CD4-positive, alpha-beta memory T cell (primary cell): ENCODE results near the gene IFIT2. TPM values are rescaled to one million over a fixed set of nuclear protein-coding genes. Genes with fewer than 3 reads are reported as not detected.

Experiments
- CTCF ChIA-PET: fragments of 350-600 bp; sonication (Branson Sonifier 250); formaldehyde crosslinking; loops from one replicate; lab custom pipeline; 2021; ENCODE audit warnings: inconsistent platforms; ENCODE audit not compliant: partially characterized antibody; lab: Charles Lee
- POLR2A ChIA-PET: fragments of 350-600 bp; sonication (Branson Sonifier 250); formaldehyde crosslinking; loops from one replicate; lab custom pipeline; 2021; ENCODE audit not compliant: partially characterized antibody; lab: Charles Lee
- DNase-seq, 5 donors: peaks; one replicate each; pipeline versions ENCODE4 v3.0.0 to v3.0.0-alpha.2; 2020 to 2022; ENCODE audit warnings: mixed read lengths in 1 of 5
- H3K27ac ChIP-seq: one replicate; pipeline ENCODE4 v1.7.0; 2013; ENCODE audit warnings: low read depth, low read length
- H3K27me3 ChIP-seq: 2 replicates; pipeline ENCODE4 v1.7.0; 2013; ENCODE audit warnings: mild to moderate bottlenecking, low read length, moderate library complexity; ENCODE audit not compliant: insufficient read depth
- H3K36me3 ChIP-seq: 2 replicates; pipeline ENCODE4 v1.7.0; 2013; ENCODE audit warnings: mild to moderate bottlenecking, low read length, moderate library complexity; ENCODE audit not compliant: insufficient read depth
- H3K4me1 ChIP-seq: 2 replicates; pipeline ENCODE4 v1.7.0; 2013; ENCODE audit warnings: mild to moderate bottlenecking, low read length, moderate library complexity; ENCODE audit not compliant: insufficient read depth
- H3K4me3 ChIP-seq, 2 donors: one replicate each; pipeline ENCODE4 v1.7.0; 2013; ENCODE audit warnings: low read length in 2 of 2, mild to moderate bottlenecking in 1 of 2
- H3K9me3 ChIP-seq, 2 donors: one replicate each; pipeline ENCODE4 v1.7.0; 2013; ENCODE audit warnings: low read length in 2 of 2, control low read depth in 1 of 2; ENCODE audit not compliant: control insufficient read depth in 1 of 2
- H3K27ac Mint-ChIP-seq, 7 donors: one replicate each; pipeline ENCODE4 v1.8.0; 2020 to 2021; ENCODE audit warnings: mixed read lengths in 7 of 7, mild to moderate bottlenecking in 6 of 7, inconsistent platforms in 3 of 7, moderate library complexity in 3 of 7
- H3K27me3 Mint-ChIP-seq, 2 donors: one replicate each; pipeline ENCODE4 v1.8.0; 2020 to 2021; ENCODE audit warnings: mixed read lengths in 2 of 2
- H3K36me3 Mint-ChIP-seq, 2 donors: one replicate each; pipeline ENCODE4 v1.8.0; 2020 to 2021; ENCODE audit warnings: mixed read lengths in 2 of 2, inconsistent platforms in 1 of 2, mild to moderate bottlenecking in 1 of 2
- H3K4me1 Mint-ChIP-seq, 4 donors: one replicate each; pipeline ENCODE4 v1.8.0; 2020 to 2021; ENCODE audit warnings: mixed read lengths in 4 of 4, mild to moderate bottlenecking in 1 of 4
- H3K4me3 Mint-ChIP-seq, 8 donors: one replicate each; pipeline ENCODE4 v1.8.0; 2020 to 2021; ENCODE audit warnings: mixed read lengths in 8 of 8, mild to moderate bottlenecking in 7 of 8, moderate library complexity in 6 of 8, inconsistent platforms in 3 of 8
- H3K9me3 Mint-ChIP-seq, 8 donors: one replicate each; pipeline ENCODE4 v1.8.0; 2020 to 2021; ENCODE audit warnings: mixed read lengths in 8 of 8, mild to moderate bottlenecking in 5 of 8, inconsistent platforms in 3 of 8, moderate library complexity in 1 of 8
- intact Hi-C: fragments of 100-400 bp; cut with micrococcal nuclease; formaldehyde crosslinking; loops from one replicate; pipeline ENCODE4 v1.15.1; 2023
- polyA plus RNA-seq, 2 donors: library from polyadenylated mRNA; unstranded; fragments of 300-500 nt; fragmentation: Illumina TruSeq; gene quantifications; one replicate each; pipeline ENCODE4 v1.2.3, GENCODE V29; 2021
- total RNA-seq, 2 experiments: library from RNA; stranded (reverse); gene quantifications; one replicate each; pipeline ENCODE4 v1.2.3, GENCODE V29; 2021

IFIT2 gene
- total and polyA plus RNA-seq, 4 experiments from 2014 or later, result 3.5 to 10.7 (median 9.8) TPM

- H3K9me3 Mint-ChIP-seq, result peaks cover 0 to 6% (median 0%) of the 10 kb centered on the region in 8 donors
- H3K4me3 Mint-ChIP-seq, result no peak overlapping the region
- Histone ChIP-seq H3K27me3 (no peaks in the 10 kb centered on the region), H3K9me3 (no peaks in the 10 kb centered on the region), H3K4me1 (peaks cover 27% of the 10 kb centered on the region), H3K27ac (no peak overlapping the region), H3K36me3 (no peaks in the 10 kb centered on the region), H3K4me3 (no peak overlapping the region)
- H3K36me3 Mint-ChIP-seq, result peaks cover 54 to 56% of the 10 kb centered on the region in 2 donors
- no peak for DNase-seq
- H3K27ac Mint-ChIP-seq, result peak overlapping the region in 1 of 7 donors; percentile 19
- peaks cover 21 to 38% (median 26%) of the 10 kb centered on the region in 4 donors for H3K4me1 Mint-ChIP-seq
- intact Hi-C loops, result no loop called here
- POLR2A ChIA-PET, result interaction anchor here (0.6 to 0.8 kb wide), 2 partner anchors 10 to 22 kb away, joined by 3 read pairs; partner anchors contain the start of gene IFIT3
- no peaks in the 10 kb centered on the region for H3K27me3 Mint-ChIP-seq
- CTCF ChIA-PET, result interaction anchor here (5.5 kb wide), 1 partner anchor 63 kb away, joined by 24 read pairs; no protein-coding TSS in a partner anchor
These were observed 4.1 kb downstream of the IFIT2 start for GRCh38 chr10:89305766-89306433.

- Mint-ChIP-seq H3K36me3 (peaks cover 51 to 54% of the 10 kb centered on the region in 2 donors), H3K27me3 (no peaks in the 10 kb centered on the region), H3K27ac (peak overlapping the region in 1 of 7 donors; percentile 10), H3K4me1 (peaks cover 17 to 31% (median 22%) of the 10 kb centered on the region in 4 donors), H3K9me3 (peaks cover 0 to 6% (median 0%) of the 10 kb centered on the region in 8 donors), H3K4me3 (no peak overlapping the region)
- intact Hi-C loops, result no loop called here
- H3K27ac ChIP-seq, result no peak overlapping the region
- ChIA-PET POLR2A (no interaction called here), CTCF (no interaction called here)
- H3K36me3 ChIP-seq, result no peaks in the 10 kb centered on the region
- no peak for DNase-seq
- peaks cover 22% of the 10 kb centered on the region for H3K4me1 ChIP-seq
- no peak overlapping the region for H3K4me3 ChIP-seq
- H3K27me3 ChIP-seq, result no peaks in the 10 kb centered on the region
- H3K9me3 ChIP-seq, result no peaks in the 10 kb centered on the region
These were observed 4.8 kb downstream of the IFIT2 start for GRCh38 chr10:89306434-89307268.

GRCh38 chr10:89307269-89307577, 5.4 kb downstream of the IFIT2 start:
- Mint-ChIP-seq H3K27me3 (no peaks in the 10 kb centered on the region), H3K27ac (no peak overlapping the region), H3K9me3 (peaks cover 0 to 6% (median 0%) of the 10 kb centered on the region in 8 donors), H3K36me3 (peaks cover 48 to 54% of the 10 kb centered on the region in 2 donors), H3K4me1 (peaks cover 17 to 28% (median 21%) of the 10 kb centered on the region in 4 donors), H3K4me3 (no peak overlapping the region)
- DNase-seq, result no peak
- no peaks in the 10 kb centered on the region for H3K36me3 ChIP-seq
- H3K27ac ChIP-seq, result no peak overlapping the region
- intact Hi-C loops, result no loop called here
- CTCF ChIA-PET, result no interaction called here
- no peaks in the 10 kb centered on the region for H3K9me3 ChIP-seq
- no peaks in the 10 kb centered on the region for H3K27me3 ChIP-seq
- H3K4me1 ChIP-seq, result peaks cover 22% of the 10 kb centered on the region
- POLR2A ChIA-PET, result no interaction called here
- no peak overlapping the region for H3K4me3 ChIP-seq

DNA sequence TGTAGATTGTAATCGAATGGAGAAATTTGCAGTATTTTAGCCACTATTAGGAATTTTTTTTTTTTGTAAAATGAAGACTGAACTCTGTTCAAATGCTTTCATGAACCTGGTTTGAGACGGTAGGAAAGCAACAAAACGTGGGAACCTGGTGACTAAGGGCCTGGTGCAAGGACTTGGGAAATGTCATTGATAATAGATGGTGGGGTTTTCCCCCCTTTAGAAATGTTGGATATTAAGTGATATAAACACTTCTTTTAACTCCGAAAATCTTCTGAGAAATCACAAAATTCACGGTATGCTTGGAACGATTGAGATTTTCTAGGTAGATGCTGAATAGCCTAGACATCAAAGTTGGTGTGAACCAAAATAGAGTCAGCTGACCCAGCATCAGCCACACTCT, 6.4 kb downstream of the IFIT2 start:
- Histone ChIP-seq H3K4me1 (peaks cover 13% of the 10 kb centered on the region), H3K4me3 (no peak overlapping the region), H3K9me3 (no peaks in the 10 kb centered on the region), H3K36me3 (no peaks in the 10 kb centered on the region), H3K27ac (no peak overlapping the region), H3K27me3 (no peaks in the 10 kb centered on the region)
- H3K9me3 Mint-ChIP-seq, result peaks cover 0 to 6% (median 0%) of the 10 kb centered on the region in 8 donors
- peaks cover 45 to 52% of the 10 kb centered on the region in 2 donors for H3K36me3 Mint-ChIP-seq
- H3K27me3 Mint-ChIP-seq, result no peaks in the 10 kb centered on the region
- H3K4me1 Mint-ChIP-seq, result peaks cover 10 to 18% (median 14%) of the 10 kb centered on the region in 4 donors
- H3K4me3 Mint-ChIP-seq, result no peak overlapping the region
- CTCF ChIA-PET, result interaction anchor here (1.2 kb wide), 1 partner anchor 61 kb away, joined by 3 read pairs; no protein-coding TSS in a partner anchor
- intact Hi-C loops, result no loop called here
- POLR2A ChIA-PET, result no interaction called here
- H3K27ac Mint-ChIP-seq, result no peak overlapping the region
- DNase-seq, result no peak

- no peak overlapping the region for H3K27ac ChIP-seq
- DNase-seq, result no peak
- Mint-ChIP-seq H3K27me3 (no peaks in the 10 kb centered on the region), H3K4me1 (peaks cover 6 to 13% (median 9%) of the 10 kb centered on the region in 4 donors), H3K36me3 (peaks cover 45 to 50% of the 10 kb centered on the region in 2 donors), H3K9me3 (peaks cover 0 to 6% (median 0%) of the 10 kb centered on the region in 8 donors), H3K4me3 (no peak overlapping the region), H3K27ac (no peak overlapping the region)
- peaks cover 8% of the 10 kb centered on the region for H3K4me1 ChIP-seq
- H3K36me3 ChIP-seq, result no peaks in the 10 kb centered on the region
- no peak overlapping the region for H3K4me3 ChIP-seq
- H3K9me3 ChIP-seq, result no peaks in the 10 kb centered on the region
- CTCF ChIA-PET, result interaction anchor here (1.2 kb wide), 1 partner anchor 60 kb away, joined by 3 read pairs; no protein-coding TSS in a partner anchor
- intact Hi-C loops, result no loop called here
- no peaks in the 10 kb centered on the region for H3K27me3 ChIP-seq
- POLR2A ChIA-PET, result no interaction called here
These were observed 6.9 kb downstream of the IFIT2 start for GRCh38 chr10:89308736-89309135.

DNA sequence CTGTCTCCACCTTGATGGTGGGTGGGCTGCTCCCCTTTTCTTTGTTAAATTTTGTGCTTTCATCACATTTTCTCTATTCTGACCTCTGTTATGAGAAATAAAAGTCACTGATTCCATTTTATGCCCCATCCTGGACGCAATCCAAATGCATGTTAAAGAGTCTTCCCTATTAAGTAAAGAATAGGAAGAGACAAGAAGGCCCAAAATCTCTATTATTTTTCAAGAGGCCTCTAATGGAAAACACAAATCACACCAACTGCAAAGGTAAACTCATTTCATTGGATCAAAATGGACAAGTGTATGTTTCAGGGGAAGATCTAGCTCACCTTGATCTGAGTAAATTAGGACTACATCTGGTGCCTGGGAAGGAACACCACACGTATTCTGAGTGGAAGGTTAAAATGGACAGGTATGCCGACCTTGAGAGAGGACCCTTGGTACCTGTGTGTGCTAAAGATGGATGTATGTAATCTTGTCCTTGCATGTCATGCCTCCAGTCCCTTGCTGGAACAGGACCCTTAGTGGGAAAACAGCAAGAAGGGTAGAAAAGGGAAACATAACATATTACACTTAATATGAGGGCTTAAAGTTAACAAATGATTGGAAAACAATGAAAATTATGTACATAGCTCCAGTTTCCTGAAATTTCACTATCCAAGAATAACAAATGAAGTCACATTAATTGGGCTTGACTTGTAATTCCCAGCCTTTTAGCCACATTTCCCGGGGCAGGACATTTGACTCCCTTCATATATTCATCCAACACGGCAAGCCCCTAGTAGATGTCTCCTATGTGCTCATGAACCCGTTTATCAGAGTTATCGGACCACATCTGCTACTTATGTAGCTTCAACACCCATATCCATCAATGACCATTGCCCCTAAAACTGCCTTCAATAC, 7.6 kb downstream of the IFIT2 start:
- Histone ChIP-seq H3K4me3 (no peak overlapping the region), H3K27ac (no peak overlapping the region), H3K27me3 (no peaks in the 10 kb centered on the region), H3K4me1 (peaks cover 1% of the 10 kb centered on the region), H3K36me3 (no peaks in the 10 kb centered on the region), H3K9me3 (no peaks in the 10 kb centered on the region)
- CTCF ChIA-PET, result interaction anchor here (1.2 kb wide), 1 partner anchor 60 kb away, joined by 3 read pairs; no protein-coding TSS in a partner anchor
- no peaks in the 10 kb centered on the region for H3K27me3 Mint-ChIP-seq
- H3K27ac Mint-ChIP-seq, result no peak overlapping the region
- peaks cover 0 to 6% (median 0%) of the 10 kb centered on the region in 8 donors for H3K9me3 Mint-ChIP-seq
- no peak for DNase-seq
- no peak overlapping the region for H3K4me3 Mint-ChIP-seq
- H3K4me1 Mint-ChIP-seq, result peaks cover 0 to 7% (median 3%) of the 10 kb centered on the region in 4 donors
- POLR2A ChIA-PET, result no interaction called here
- intact Hi-C loops, result no loop called here
- peaks cover 45 to 50% of the 10 kb centered on the region in 2 donors for H3K36me3 Mint-ChIP-seq
